HG03354 (cell line): ENCODE results near the gene AGBL3.
"Not testable (repeated sequence)": the region's sequence is repeated elsewhere in the genome, so short reads cannot be mapped to it uniquely, and the experiment has no call there.

Experiments
- ATAC-seq: cut with Tn5 transposase; IDR thresholded peaks from one replicate; pipeline ENCODE4 v1.9.1; 2021; ENCODE audit warnings: mild to moderate bottlenecking; ENCODE audit not compliant: unreplicated experiment, poor library complexity, severe bottlenecking

Gene AGBL3

GRCh38 chr7:135124631-135125030 is 138.3 kb downstream of the AGBL3 start:
- ATAC-seq, result not testable (repeated sequence)

- no peak for ATAC-seq
These were observed 142.6 kb downstream of the AGBL3 start for GRCh38 chr7:135128931-135129330.

GRCh38 chr7:135129579-135129978 is 143.3 kb downstream of the AGBL3 start:
- no peak for ATAC-seq

- ATAC-seq, result no peak
These were observed 157.8 kb downstream of the AGBL3 start for GRCh38 chr7:135143885-135144668.

GRCh38 chr7:135147341-135147898 is 161.1 kb downstream of the AGBL3 start:
- ATAC-seq, result peak; percentile 15

GRCh38 chr7:135147899-135148721 is 161.8 kb downstream of the AGBL3 start, which contains the start of gene TMEM140:
Gene TMEM140, plus strand, starts transcription at chr7:135148072. Its CDS starts 16,370 bp downstream, at chr7:135164442.
- peak; percentile 75 for ATAC-seq

- ATAC-seq, result no peak
These were observed 163.9 kb downstream of the AGBL3 start for GRCh38 chr7:135150072-135150782.

- ATAC-seq, result no peak
These were observed 164.8 kb downstream of the AGBL3 start for GRCh38 chr7:135151132-135151531.

GRCh38 chr7:135151533-135151932 is 165.2 kb downstream of the AGBL3 start:
- ATAC-seq, result no peak

GRCh38 chr7:135152442-135152841 is 166.1 kb downstream of the AGBL3 start:
- ATAC-seq, result no peak

- ATAC-seq, result no peak
These were observed 168.4 kb downstream of the AGBL3 start for GRCh38 chr7:135154734-135155133.

GRCh38 chr7:135156290-135156689 is 170.0 kb downstream of the AGBL3 start:
- no peak for ATAC-seq

GRCh38 chr7:135158141-135158655 is 171.9 kb downstream of the AGBL3 start:
- no peak for ATAC-seq

GRCh38 chr7:135158874-135159273 is 172.6 kb downstream of the AGBL3 start:
- no peak for ATAC-seq

GRCh38 chr7:135159359-135160085 is 173.2 kb downstream of the AGBL3 start:
- peak; percentile 18 for ATAC-seq

GRCh38 chr7:135160098-135160857 is 174.0 kb downstream of the AGBL3 start:
- ATAC-seq, result peak; percentile 59

GRCh38 chr7:135160858-135161653 is 174.7 kb downstream of the AGBL3 start:
- peak; percentile 36 for ATAC-seq

- no peak for ATAC-seq
These were observed 175.4 kb downstream of the AGBL3 start for GRCh38 chr7:135161669-135162068.
